AG04450 (cell line): ENCODE measurements around the gene CCDC9B. TPM values are rescaled to one million over a fixed set of nuclear protein-coding genes. Genes with fewer than 3 reads are reported as not detected.

ENCODE experiments used
- CTCF ChIA-PET: fragments of 300-600, 350-600 bp; formaldehyde crosslinking; extraction: SDS; loops from one replicate; lab custom pipeline; 2022; ENCODE audit warnings: antibody characterized with exemption, inconsistent platforms; lab: Charles Lee
- POLR2A ChIA-PET: fragments of 350-600 bp; formaldehyde crosslinking; extraction: SDS; loops from one replicate; lab custom pipeline; 2021; ENCODE audit warnings: antibody characterized with exemption, inconsistent platforms; lab: Yijun Ruan, JAX
- DNase-seq: peaks from one replicate; pipeline ENCODE4 v3.0.0-alpha.2; 2011; ENCODE audit warnings: low read depth, low spot score
- H3K27ac ChIP-seq: one replicate; pipeline ENCODE4 v1.5.1; 2012; ENCODE audit warnings: low read depth, low read length, control low read depth
- H3K27me3 ChIP-seq: one replicate; pipeline ENCODE4 v1.6.0; 2012; ENCODE audit warnings: low read length; ENCODE audit not compliant: control insufficient read depth, insufficient read depth
- H3K4me3 ChIP-seq: 2 replicates; pipeline ENCODE4 v1.5.1; 2011; ENCODE audit warnings: mild to moderate bottlenecking, low read depth, low read length, control low read depth
- H3K9me3 ChIP-seq: 2 replicates; pipeline ENCODE4 v1.5.1; 2012; ENCODE audit warnings: low read length; ENCODE audit not compliant: control insufficient read depth, insufficient read depth
- polyA plus RNA-seq: library from polyadenylated mRNA; depleted of rRNA; stranded (reverse); fragments of >200 nt; gene quantifications from 2 replicates; pipeline ENCODE4 v1.2.3, GENCODE V29; 2011
- TF ChIP-seq, protein P1 (sequence below): IDR thresholded peaks from 2 replicates; pipeline ENCODE4 v1.5.1; 2011; ENCODE audit warnings: low read depth, low read length, control low read depth, inconsistent platforms

Gene CCDC9B
- polyA plus RNA-seq, 1 experiment: 5.5 TPM

DNA sequence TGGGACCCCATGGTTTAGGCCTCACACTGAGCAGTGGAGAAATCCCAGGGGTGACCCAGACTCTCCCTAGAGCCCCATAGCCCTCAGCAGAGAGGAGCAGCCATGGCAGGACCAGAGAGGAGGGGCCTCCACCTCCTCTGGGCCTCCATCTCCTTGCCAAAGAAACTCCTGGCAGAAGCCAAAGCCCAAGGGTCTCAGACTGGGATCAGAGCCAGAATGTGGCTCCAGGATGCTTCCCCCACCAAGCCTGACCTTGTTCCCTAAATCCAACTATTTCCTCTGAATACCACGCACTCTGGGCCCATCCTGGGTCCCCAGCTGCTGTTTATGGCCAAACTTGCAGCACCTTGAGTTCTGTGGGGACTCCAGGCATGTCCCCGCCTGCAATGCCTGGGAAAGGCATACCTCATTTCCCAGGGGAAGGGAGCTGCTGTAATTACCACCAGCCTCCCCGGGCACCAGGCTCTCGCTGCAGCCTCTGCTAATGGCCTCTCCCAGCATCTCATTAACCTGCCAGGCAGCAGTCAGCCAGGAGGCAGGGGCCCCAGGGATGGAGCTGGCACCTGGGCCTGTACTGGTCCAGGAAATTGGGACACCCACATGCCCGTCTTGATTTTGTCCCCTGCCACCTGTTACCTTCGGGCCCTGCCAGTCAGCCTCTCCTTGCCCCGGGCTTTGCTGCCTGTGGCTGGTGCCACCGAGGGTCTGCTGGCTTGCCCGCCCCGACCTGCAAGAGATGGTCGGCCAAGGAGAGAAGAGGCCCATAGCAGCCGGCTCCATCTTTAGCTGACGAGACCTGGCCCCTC, 4.6 kb downstream of the CCDC9B start:
- H3K4me3 ChIP-seq: no peak overlapping the region
- H3K27me3 ChIP-seq: no peaks in the 10 kb centered on the region
- H3K9me3 ChIP-seq: no peaks in the 10 kb centered on the region
- DNase-seq: no peak
- peak overlapping the region; percentile 21 for H3K27ac ChIP-seq
- POLR2A ChIA-PET: interaction anchor here (1.2 kb wide), 1 partner anchor 13 kb away, joined by 3 read pairs; the partner anchor contains the start of gene INAFM2
- TF ChIP-seq, protein P1, sequence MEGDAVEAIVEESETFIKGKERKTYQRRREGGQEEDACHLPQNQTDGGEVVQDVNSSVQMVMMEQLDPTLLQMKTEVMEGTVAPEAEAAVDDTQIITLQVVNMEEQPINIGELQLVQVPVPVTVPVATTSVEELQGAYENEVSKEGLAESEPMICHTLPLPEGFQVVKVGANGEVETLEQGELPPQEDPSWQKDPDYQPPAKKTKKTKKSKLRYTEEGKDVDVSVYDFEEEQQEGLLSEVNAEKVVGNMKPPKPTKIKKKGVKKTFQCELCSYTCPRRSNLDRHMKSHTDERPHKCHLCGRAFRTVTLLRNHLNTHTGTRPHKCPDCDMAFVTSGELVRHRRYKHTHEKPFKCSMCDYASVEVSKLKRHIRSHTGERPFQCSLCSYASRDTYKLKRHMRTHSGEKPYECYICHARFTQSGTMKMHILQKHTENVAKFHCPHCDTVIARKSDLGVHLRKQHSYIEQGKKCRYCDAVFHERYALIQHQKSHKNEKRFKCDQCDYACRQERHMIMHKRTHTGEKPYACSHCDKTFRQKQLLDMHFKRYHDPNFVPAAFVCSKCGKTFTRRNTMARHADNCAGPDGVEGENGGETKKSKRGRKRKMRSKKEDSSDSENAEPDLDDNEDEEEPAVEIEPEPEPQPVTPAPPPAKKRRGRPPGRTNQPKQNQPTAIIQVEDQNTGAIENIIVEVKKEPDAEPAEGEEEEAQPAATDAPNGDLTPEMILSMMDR: no peak
- CTCF ChIA-PET: interaction anchor here (0.9 to 8.6 kb wide), 3 partner anchors 15 to 119 kb away, joined by 3 to 85 read pairs (median 8); partner anchors contain the start of gene INAFM2

DNA sequence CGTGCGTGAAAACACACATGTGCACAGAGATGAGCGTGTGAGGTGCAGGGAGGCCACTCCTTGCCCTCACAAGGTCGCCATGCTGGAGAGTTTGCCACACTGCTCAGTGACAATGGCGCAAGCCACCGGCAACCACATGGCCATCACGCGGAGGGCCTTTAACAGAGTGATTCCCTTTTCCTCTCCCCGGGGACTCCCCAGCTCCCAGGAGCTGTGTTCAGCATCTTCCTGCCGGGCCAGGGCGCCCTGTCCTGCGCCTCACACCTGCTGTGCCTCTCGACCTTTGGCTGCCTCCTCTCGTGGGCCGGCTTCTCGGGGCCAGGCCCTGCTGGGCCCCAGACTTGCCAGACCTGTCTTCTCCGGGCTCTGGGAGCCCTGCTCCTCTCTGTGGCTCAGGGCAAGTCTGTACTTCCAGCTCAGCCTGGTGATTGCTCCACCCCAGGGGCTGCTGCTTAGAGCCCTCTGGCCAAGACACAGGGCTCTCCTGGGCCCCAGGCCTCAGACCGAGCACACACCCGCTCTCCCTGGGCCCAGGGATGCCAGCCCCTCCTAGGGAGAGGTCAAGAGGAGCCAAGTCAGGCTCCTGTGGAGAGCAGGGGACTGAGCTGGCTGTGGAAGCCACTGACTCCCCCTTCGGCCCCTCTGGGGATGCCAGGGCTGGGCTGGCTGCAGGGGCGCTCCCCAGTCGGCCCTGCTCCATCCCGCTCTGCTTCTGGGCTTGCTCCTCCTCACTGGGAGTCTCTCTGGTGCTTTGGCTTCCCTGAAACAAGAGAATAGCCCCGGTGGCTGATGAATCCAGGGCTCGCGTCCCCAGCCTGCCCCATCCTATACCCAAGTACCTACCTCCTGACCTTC, 5.6 kb downstream of the CCDC9B start:
- no peak for DNase-seq
- CTCF ChIA-PET: interaction anchor here (0.9 to 8.6 kb wide), 3 partner anchors 9 to 118 kb away, joined by 3 to 85 read pairs (median 4); partner anchors contain the start of gene INAFM2
- TF ChIP-seq, protein P1: no peak
- POLR2A ChIA-PET: no interaction called here
- no peaks in the 10 kb centered on the region for H3K9me3 ChIP-seq
- no peaks in the 10 kb centered on the region for H3K27me3 ChIP-seq
- no peak overlapping the region for H3K27ac ChIP-seq
- H3K4me3 ChIP-seq: no peak overlapping the region

DNA sequence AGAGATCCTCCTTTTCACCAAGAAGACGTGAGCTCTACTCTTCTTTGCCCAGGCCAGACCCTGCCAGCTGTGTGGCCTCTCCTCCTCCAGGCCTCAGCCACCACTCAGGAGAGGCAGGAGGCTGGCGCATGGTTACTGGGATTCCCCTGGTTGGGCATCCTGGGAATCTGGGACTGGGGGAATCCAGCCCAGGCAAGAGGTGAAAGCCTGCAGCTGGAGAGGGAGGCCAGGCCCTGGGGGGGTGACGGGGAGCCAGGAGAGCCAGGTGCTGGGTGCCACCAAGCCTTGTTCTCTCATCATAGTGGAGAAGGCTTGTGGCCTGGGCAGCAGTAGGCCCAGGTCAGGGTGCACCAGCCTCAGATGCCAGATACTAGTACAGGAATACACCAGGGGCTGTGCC, 6.2 kb downstream of the CCDC9B start:
- H3K4me3 ChIP-seq: no peak overlapping the region
- H3K27ac ChIP-seq: peak overlapping the region; percentile 73
- no peak for DNase-seq
- TF ChIP-seq, protein P1: no peak
- ChIA-PET POLR2A (no interaction called here), CTCF (interaction anchor here (1.2 to 8.6 kb wide), 2 partner anchors 10 to 13 kb away, joined by 4 to 85 read pairs; partner anchors contain the start of gene INAFM2)
- H3K27me3 ChIP-seq: no peaks in the 10 kb centered on the region
- H3K9me3 ChIP-seq: no peaks in the 10 kb centered on the region

DNA sequence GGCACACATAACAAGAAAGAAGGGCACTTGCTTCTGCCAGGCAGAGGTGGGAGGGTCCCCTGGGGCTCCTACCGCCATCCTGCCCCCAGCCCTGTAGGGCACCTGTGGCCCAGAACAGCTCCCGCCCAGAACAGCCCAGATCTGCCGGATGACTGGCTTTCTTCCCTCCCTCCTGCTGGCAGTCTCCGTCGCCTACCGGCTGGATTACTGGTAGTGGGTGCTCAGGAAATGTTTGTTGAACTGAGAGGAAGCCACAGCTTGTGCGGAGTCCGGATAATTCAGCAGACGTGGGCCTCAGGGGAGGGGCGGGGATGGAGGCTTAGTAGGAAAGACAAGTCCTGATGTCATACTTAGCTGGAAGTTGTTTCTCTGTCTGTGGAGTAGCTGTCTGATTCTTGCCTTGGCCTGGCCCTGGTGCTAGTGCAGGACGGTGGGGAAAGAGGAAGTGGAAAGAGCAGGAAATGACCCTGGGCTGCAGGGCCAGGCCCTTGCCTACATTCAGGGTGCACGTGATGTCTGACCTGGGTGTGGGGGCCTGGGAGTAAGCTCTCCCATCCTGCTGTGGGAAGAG, 6.7 kb downstream of the CCDC9B start:
- no peak for DNase-seq
- CTCF ChIA-PET: interaction anchor here (1.2 to 8.6 kb wide), 2 partner anchors 10 to 13 kb away, joined by 4 to 85 read pairs; partner anchors contain the start of gene INAFM2

More for the DNA sequence above, 6.7 kb downstream of the CCDC9B start:
- Histone ChIP-seq H3K4me3 (no peak overlapping the region), H3K9me3 (no peaks in the 10 kb centered on the region), H3K27me3 (no peaks in the 10 kb centered on the region), H3K27ac (peak overlapping the region; percentile 73)
- POLR2A ChIA-PET: no interaction called here
- TF ChIP-seq, protein P1: no peak
